Mammary epithelial cell (primary cell): ENCODE results near the gene CNN3.

ENCODE experiments used
- EZH2 ChIP-seq: IDR thresholded peaks from 2 replicates; pipeline ENCODE4 v1.6.1; 2012; ENCODE audit warnings: low read length, inconsistent platforms, borderline replicate concordance
- TF ChIP-seq, protein P1 (sequence below), 2 donors: IDR thresholded peaks in 1 of 2; conservative IDR thresholded peaks in 1 of 2; 2 replicates each; pipeline ENCODE4 v1.5.1; 2011 to 2012; ENCODE audit warnings: inconsistent platforms in 2 of 2, low read length in 2 of 2, mild to moderate bottlenecking in 2 of 2, control low read depth in 1 of 2, low read depth in 1 of 2; ENCODE audit not compliant: insufficient read depth in 1 of 2; ENCODE audit errors: extremely low read depth in 1 of 2

- TF ChIP-seq, protein P1, sequence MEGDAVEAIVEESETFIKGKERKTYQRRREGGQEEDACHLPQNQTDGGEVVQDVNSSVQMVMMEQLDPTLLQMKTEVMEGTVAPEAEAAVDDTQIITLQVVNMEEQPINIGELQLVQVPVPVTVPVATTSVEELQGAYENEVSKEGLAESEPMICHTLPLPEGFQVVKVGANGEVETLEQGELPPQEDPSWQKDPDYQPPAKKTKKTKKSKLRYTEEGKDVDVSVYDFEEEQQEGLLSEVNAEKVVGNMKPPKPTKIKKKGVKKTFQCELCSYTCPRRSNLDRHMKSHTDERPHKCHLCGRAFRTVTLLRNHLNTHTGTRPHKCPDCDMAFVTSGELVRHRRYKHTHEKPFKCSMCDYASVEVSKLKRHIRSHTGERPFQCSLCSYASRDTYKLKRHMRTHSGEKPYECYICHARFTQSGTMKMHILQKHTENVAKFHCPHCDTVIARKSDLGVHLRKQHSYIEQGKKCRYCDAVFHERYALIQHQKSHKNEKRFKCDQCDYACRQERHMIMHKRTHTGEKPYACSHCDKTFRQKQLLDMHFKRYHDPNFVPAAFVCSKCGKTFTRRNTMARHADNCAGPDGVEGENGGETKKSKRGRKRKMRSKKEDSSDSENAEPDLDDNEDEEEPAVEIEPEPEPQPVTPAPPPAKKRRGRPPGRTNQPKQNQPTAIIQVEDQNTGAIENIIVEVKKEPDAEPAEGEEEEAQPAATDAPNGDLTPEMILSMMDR (conservative IDR thresholded peaks at IDR 0.05 in 1 of 2, IDR thresholded peaks at IDR 0.05 in 1 of 2; ENCODE audit: extremely low read depth in 1 of 2, insufficient read depth in 1 of 2, low read depth in 1 of 2, low read length in 2 of 2) = no peak
- TF ChIP-seq EZH2 = no peak
Measured at GRCh38 chr1:94952539-94952938, 25.6 kb upstream of the CNN3 start.
